Limb (tissue), 2 donors: ENCODE measurements around the gene WAC.

Experiments used
- DNase-seq, 2 donors: peaks; one replicate each; pipeline ENCODE4 v3.0.0-alpha.2; 2016; ENCODE audit errors: extremely low spot score in 2 of 2

Gene WAC

DNA sequence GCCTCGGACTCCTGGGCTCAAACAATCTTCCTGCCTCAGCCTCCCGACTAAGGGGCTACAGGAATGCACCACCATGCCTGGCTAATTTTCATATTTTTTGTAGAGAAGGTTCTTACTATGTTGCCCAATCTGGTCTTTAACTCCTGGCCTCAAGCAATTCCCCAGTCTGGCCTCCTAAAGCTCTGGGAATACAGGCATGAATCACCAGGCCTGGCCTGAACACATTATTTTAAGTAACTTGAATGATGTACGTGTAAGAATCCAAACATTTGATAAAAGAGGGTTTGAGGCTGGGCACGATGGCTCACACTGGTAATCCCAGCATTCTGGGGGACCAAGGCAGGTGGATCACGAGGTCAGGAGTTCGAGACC, 131.4 kb downstream of the WAC start:
- no peak for DNase-seq

DNA sequence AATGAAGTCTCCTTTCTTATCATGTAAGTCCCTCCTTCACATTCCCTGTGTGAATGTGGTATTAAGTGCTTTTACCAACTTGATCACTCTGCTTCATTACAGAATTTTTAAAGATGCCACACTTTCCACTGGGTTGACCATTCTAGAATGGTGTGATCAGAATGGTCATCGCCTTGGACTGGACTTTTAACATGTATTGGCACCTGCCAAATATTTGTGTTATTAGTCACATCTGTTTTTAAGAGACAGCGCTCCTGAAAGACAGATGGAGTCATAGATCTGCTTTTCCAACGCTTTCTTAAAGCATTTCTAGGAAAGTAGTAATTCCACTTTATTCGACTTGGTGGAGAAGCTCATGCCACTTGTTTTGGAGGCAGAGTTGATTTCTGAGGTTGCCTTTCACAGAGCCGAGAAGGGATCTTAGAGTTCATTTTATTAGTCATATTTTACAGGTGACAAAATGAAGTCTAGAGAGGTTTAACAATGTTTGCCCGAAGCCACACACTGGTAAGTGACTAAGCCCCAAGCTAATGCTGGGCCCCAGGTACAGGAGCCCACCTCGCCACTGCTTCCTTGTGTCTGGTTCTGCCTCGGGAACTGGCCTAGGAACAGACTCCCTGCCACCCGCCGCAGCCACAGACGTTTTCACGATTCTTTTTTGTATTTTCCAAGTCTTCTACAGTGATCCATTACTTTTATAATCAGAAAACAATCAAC, 134.0 kb downstream of the WAC start:
- no peak for DNase-seq

DNA sequence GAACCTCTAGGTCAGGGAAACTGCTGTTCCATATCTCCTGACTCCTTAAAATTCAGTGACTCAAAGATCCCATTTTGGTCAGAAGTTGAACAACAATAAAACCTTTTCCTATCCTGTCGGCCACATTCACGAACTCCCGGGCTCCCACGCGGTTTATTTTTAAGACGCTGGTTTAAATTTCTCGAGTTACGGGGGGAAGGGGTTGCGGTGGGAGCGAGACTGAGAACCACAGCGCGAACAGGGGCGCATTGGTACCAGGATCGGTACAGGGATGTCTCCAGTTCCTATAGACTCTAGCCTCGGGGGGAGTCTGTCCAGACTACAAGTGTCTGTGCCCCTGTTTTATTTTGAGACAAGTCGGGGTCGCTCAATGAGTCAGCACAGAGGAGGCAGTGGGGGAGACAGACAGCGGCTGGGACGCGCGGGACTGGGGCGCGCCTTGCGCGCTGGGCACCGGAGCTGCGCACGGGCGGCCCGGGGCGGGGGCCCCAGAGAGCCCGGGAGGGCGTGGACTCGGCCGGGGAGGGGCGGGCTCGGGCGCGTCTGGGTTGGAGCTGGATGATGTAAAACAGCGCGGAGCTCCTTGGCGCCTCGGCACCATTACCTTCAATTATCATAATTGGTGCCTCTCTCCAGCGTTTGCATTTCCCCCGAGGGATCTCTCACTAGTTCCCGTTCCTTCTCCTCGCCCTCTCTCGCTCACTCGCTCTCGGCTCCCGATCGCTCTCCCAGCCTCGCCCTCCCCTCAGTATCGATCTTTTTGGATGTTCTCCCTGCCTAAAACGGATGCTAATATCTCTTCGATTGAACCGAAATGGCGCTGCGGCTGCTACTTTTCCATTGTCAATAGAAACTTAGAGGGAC, 135.7 kb downstream of the WAC start:
- peak in 1 of 2 donors; percentile 74 for DNase-seq

DNA sequence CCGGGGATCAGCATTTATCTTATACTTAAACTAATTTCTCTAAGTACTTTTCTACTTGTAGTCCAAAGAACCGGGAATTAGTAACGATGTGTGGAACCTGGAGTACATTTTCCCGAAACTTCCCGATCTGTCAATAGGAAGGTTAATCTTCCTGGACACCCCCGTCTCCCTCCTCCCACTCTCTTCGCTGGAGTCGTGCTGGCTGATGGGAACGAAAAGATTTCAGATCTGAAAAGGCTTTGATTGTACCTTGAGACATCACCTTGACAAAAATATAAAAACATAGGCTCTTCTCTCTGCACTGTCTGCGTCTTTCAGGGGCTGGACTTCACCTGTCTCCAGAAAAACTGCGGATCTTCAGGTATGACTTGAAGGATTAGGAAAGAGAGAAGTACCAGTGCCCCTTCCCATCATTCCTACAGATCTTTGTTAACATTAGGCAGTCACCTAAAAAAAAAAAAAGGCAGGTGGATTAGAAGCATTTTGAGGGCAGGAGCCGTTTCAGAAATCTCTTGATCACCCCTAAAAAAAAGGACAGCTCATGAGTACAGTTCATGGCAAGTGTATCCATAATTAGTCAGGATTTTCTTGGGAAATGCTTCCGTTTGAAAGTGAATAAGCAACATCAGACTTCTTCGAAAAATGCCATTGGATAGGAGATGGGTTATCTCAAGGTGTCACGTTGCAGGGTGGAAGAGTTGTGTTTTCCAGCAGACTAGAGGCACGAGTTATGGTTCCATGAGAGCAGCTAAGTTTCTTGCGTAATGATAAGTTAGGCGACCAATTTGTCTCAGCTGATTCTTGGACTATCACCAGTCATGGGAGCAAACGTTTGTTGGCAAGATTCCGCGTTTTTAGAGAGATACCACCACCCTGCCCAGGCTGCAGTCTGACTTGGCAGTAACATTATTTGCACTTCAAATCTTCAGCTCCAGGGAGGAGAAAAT, 136.6 kb downstream of the WAC start:
- no peak for DNase-seq
